GM12864 (cell line): Measurements from ENCODE around the gene TMEM39B.
A peak's percentile ranks its signal among the peaks of the same experiment; 100 is the strongest.

Experiments used
- DNase-seq: peaks from one replicate; pipeline ENCODE4 v3.0.0-alpha.2; 2011; ENCODE audit warnings: low read depth
- H3K4me3 ChIP-seq: 2 replicates; pipeline ENCODE4 v1.5.1; 2011; ENCODE audit warnings: mild to moderate bottlenecking, low read depth, low read length, control low read depth
- TF ChIP-seq, protein P1 (sequence below): IDR thresholded peaks from 2 replicates; pipeline ENCODE4 v1.5.1; 2011; ENCODE audit warnings: low read depth, mild to moderate bottlenecking, moderate library complexity, low read length, control low read depth, inconsistent platforms; ENCODE audit errors: missing control alignments

TMEM39B gene

DNA sequence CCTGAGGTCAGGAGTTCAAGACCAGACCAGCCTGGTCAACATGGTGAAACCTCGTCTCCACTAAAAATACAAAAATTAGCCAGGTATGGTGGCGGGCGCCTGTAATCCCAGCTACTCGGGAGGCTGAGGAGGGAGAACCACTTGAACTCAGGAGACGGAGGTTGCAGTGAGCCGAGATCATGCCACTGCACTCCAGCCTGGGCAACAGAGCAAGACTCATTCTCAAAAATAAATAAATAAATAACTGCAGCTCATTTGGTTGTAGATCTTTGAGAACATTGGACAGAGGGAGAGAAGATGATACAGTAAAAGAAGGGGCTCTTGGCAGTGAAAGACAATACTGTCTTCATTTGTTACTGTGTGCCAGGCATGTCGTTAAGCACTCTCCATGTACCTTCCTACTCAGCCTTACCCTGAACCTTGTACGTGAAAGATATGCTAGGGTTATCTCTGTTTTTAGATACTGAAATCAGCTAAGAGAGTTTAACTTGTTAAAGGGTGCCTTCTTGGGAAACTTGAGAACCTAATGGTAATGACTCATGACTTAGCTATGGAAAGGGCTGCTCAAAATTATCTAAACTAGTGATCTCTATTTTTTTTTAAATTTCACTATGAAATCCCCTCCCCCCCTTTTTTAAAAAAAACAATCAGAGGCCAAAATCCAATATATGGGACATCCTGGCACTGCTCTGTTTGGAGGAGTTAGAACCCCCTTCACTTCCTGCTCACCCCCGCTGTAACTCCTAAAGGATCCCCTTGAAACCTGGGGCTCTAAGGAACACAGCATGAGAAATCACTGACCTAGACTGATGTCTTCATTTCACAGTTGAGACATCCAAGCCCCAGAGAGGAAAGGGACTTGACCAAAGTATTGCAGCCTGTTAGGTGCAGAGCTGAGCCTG is 28.3 kb downstream of the TMEM39B start:
- DNase-seq: no peak
- TF ChIP-seq, protein P1, sequence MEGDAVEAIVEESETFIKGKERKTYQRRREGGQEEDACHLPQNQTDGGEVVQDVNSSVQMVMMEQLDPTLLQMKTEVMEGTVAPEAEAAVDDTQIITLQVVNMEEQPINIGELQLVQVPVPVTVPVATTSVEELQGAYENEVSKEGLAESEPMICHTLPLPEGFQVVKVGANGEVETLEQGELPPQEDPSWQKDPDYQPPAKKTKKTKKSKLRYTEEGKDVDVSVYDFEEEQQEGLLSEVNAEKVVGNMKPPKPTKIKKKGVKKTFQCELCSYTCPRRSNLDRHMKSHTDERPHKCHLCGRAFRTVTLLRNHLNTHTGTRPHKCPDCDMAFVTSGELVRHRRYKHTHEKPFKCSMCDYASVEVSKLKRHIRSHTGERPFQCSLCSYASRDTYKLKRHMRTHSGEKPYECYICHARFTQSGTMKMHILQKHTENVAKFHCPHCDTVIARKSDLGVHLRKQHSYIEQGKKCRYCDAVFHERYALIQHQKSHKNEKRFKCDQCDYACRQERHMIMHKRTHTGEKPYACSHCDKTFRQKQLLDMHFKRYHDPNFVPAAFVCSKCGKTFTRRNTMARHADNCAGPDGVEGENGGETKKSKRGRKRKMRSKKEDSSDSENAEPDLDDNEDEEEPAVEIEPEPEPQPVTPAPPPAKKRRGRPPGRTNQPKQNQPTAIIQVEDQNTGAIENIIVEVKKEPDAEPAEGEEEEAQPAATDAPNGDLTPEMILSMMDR: no peak
- no peak overlapping the region for H3K4me3 ChIP-seq

DNA sequence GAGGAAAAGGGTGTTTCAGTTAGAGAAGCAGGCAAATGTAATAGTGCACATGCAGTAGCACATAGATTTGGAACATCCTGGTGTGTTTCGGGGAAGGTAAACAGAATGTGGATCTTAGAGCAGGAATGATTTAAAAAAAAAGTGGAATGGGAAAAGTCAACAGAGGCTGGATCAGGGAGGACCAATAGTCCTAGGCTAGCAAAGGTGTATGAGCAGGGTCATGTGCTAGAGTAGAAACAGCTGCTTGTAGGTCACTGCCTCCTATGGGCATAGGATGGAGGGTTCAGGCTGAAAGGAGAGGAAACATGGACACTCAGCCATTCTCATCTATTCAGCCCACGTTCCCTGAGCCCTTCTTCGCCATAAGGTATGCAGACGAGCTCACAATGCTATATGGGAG is 31.4 kb downstream of the TMEM39B start:
- H3K4me3 ChIP-seq: no peak overlapping the region
- TF ChIP-seq, protein P1: no peak
- DNase-seq: no peak

DNA sequence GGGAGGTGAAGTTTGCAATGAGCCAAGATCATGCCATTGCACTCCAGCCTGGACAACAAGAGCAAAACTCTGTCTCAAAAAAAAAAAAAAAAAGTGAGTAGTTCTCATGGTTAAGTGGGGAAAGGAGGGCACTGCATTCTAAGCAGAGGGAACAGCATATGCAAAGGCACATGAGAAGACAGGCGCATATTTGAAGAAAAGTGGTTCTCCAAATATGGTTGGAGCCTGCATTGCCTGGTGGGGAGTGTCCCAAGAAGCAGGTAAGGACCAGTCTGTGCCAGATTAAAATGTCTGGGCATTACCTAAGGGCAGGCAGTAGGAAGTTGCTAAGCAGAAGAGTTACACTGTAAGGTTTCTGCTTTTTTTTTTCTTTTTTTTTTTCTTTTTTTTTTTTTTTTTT is 32.6 kb downstream of the TMEM39B start:
- no peak for DNase-seq
- TF ChIP-seq, protein P1: no peak
- no peak overlapping the region for H3K4me3 ChIP-seq

DNA sequence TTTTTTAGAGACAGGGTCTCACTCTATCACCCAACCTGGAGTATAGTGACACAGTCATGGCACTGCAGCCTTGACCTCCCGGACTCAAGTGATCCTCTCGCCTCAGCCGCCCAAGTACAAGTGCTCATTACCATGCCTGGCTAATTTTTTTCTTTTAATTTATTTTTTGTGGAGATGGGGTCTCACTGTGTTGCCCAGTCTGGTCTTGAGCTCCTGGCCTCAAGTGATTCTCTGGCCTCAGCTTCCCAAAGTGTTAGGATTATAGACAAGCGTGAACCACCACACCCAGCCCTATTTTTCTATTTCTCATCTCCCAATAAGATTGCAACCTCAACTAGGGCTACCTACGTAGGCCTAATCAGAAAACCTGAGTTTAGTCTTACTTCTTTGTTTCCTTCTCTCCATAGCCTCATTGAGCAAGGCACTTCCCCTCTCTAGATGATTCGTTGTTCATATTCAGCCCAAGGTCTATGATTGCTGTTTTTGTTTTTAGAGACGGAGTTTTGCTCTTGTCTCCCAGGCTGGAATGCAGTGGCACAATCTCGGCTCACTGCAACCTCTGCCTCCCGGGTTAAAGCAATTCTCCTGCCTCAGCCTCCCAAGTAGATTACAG is 34.0 kb downstream of the TMEM39B start:
- DNase-seq: no peak
- H3K4me3 ChIP-seq: no peak overlapping the region
- TF ChIP-seq, protein P1: no peak

DNA sequence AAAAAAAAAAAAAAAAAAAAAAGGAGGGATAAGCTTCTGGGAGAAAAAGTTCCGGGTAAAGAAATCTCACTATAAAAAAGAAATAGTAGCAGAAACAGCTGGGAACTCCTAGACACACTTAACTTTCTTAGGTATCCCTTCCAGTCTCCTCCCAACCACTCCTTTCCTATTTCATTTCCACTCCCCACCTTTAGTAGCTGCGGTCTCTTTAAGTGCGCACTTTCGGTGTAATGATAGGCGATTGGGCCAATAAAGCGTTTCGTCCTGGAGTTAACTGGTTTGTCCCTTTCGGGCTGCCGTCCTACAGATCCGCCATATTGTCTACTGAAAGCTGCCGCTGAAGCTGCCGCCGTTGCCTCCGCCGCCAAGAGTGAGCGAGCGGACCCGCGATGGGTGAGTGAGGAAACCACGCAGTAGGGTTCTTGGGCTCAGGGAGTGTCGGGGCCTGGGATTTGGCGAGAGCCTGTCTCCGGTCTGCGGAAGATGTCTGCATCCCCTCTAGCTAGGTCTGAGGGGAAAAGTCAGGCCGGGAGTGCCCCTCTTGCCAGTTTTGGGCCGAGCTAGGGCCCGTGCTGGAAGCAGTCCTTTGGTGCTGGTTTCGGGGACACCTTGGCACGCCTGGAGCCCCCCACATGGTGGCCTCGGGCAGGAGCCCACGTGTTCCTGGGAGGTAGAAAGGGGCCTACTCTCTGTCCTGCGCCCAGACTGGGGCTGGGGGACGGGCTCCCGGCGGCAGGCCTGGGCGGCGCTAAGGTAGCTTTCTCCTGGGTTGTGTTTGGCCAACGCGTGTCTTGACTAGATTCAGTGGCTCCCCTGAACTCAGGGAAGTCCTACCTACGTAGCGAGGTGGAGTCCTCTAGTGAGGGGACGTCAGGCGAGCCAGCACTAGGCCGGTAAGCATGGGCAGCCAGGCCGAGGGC is 35.3 kb downstream of the TMEM39B start, which contains the start of gene KPNA6:
KPNA6 (plus strand) TSS at position 315 of the 920 bp plus-strand sequence; CDS start at position 390, 75 bp downstream.
- H3K4me3 ChIP-seq: peak within 1 kb of the TSS; percentile 95
- peak; percentile 96 for DNase-seq
- TF ChIP-seq, protein P1: no peak

DNA sequence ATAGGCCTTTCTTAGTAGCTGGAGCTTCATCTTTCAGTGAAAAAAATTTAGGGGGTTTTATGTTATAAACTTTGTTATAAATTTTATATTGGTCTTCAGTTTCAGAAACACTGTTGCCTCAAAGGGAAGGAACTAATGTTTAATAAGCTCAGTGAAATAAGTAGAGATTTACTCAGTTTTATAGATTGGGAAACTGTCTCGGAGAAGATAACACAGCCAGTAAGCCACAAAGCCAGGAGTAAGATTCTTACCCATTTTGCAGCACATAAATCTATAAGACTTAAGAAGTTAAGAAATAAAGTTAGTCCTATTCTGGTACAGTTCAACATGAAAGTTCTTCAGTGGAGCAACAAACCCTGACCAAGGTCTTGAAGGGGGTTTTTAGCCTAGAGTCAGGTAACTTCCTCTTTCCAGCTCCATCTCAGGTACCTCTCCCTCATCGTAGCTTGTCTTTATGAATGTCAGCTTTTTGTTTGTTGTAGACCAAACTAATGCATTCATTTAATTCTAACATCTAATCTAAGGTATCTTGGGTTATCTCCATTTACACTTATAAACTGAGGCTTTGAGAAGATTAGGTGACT is 38.4 kb downstream of the TMEM39B start:
- no peak for DNase-seq
- TF ChIP-seq, protein P1: no peak
- no peak overlapping the region for H3K4me3 ChIP-seq
